Stimulated activated CD8-positive, alpha-beta memory T cell treated with anti-CD3 and anti-CD28 coated beads, Interleukin-15, amount 100 ng/mL, for 4 hours (primary cell): Measurements from ENCODE around the gene GMDS.

ENCODE experiments used
- DNase-seq, 2 donors: peaks; one replicate each; pipeline ENCODE4 v3.0.0-alpha.2; 2020; ENCODE audit warnings: low read depth in 2 of 2

Gene GMDS

DNA sequence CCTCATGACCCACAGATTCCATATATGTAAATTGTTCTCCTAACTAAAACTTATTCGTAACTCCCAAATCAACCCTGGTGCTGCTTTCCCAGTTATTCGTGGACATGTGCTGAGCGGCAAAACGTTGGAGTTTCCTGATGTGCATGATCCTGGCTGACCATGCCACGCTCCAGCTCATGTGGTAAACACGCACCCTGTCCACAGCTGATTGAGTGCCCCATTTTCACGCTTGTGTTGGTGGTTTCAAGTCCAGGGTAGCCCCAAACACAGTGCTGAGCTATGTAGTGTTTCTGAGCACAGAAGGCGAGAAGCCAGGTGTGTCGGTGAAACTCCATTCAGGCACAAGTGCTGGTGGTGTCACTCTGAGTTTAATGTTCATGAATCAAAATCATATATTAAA, 654.8 kb downstream of the GMDS start:
- DNase-seq, result no peak

DNA sequence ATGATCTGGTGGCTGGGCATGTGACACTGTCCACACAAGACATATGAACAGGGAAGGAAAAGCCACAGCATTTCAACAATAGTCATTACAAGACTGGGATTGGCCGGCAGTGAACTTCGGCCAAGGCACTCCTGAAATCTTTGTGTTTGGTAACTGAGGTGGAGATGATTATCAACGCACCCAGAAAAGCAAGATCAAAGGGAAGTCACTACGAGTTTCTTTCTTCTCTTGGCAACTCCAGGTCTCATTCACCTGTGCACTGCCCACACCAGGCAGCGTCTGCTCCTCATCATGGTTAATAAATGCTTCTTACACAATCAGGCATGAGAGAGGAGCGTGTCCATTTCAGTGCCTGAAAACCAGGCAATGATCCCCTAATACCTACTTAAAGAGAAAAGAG, 656.2 kb downstream of the GMDS start:
- no peak for DNase-seq

DNA sequence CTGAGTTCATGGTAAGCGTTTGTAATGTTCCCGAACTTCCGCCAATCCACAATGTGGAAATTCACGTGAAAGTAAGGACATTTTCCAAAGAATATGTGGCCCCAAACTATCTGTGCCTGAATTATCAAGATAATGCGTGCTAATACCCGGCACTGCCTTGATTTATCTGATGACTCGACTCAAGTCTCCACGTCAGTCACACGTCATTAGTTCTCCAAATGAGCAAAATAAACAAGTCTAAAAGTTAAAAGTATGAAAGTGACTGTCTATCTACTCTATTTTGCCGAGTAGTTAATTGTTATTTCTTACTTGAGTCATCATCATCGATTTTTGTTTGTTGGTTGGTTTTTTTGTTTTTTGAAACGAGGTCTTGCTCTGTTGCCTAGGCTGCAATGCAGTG, 657.4 kb downstream of the GMDS start:
- no peak for DNase-seq

DNA sequence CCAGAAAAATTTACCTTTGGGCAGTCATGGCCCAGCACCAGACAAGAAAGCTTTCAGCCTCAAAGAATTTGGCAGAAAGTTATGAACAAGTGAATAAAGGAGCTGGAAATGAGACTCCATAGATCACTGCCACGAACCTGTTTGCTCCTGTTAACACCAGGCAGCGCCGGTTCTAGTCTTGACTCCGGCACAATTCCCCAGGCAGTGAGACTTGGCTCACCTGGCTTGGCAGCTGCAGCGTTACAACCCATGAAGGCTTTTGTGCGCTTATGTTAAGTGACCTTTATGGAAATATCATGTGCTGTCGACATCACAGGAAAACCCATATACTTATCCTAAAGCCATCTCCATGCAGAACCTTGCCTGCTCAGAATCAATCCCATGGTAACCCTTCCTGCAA, 657.9 kb downstream of the GMDS start:
- DNase-seq, result no peak

DNA sequence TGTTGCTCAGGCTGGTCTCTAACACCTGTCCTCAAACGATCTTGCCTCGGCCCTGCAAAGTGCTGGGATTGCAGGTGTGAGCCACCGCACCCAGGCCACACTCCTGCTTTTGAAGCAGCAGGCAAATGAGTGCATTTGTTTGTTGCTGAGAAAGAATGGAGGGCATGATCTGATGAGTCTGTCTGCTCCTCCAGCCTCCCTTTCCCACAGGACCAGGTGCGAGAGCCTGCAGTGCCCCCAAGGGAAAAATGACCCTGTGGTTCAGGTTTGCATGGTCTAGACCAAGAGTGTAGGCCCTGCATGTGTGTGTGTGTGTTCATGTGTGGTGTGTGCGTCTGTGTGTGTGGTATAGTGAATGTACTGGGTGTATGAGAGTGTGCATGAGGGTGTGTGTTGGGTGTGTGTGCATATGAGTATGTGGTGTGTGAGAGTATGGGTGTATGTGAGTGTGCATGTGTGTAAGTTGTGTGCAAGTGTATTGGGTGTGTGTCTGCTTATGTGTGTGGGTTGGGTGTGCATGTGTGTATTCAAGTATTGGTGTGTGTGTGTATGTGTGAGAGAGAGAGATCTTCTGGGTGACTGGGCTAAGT, 658.4 kb downstream of the GMDS start:
- DNase-seq, result no peak

DNA sequence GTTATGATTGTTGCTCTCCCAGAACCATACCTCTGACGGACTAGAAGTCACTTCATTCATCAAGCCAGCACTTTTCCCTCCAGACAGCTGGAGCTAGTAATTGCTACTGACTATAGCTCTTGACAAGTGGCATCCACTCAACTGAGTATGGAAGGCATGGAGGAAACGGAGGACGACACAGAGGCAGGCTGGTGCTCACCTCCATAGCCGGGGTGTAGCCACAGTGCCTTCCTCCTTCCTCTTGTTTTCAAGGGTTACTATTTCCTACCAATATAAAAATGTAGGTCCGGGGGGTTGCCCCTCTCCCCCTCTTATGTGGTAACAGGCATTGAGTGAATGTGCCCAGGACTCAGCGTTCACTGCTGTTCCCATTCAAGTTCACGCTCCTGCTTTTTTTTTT, 659.1 kb downstream of the GMDS start:
- no peak for DNase-seq

DNA sequence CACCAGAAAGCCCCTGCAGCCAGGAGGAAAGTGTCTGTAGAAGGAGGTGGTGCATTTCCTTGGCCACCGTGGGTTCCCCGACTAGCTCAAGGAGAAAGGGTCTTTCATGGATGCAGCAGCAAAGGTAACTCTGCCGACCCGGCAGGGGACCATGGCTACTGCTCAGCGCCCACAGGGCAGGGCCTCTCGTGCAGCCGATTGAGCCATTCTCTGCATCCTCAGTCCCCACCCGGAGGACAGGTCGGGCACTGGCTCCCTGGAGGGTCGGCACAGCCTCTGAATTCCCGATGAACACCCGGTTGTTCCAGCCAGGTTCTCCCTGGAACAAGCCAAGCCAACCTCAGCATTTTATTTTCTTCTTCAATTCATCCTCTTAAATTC, 659.7 kb downstream of the GMDS start:
- no peak for DNase-seq

DNA sequence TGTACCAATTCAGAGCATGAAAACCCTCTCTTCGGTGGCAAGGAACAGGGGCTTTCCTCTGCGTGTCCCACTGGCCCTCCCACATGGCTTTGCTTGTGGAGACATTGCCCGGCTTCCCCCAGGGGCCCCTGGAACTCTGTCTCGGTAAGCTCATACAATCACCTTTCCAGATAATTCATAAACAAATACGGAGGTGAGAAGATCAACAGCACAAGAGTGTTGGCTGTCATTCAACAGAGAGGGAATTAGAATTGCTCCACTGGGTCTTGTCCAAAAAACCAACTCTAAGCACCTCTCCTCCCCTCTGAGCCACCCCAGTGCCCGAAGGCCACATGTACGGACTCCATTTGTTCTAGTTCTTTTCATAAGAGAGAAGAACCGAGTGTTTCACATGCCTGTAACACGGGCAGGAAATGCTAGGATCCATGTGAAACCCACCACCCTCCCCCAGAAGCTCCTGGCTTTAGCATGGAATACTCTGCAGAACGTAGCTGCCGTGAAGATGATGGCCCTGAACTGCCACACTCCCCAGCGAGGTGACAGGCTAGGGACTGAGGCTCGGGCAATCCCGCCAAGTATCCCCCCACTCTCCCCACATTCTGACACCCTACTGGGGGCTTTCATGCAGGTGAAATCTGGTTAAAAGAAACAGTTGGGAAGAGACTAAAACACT, 660.3 kb downstream of the GMDS start:
- DNase-seq, result no peak

DNA sequence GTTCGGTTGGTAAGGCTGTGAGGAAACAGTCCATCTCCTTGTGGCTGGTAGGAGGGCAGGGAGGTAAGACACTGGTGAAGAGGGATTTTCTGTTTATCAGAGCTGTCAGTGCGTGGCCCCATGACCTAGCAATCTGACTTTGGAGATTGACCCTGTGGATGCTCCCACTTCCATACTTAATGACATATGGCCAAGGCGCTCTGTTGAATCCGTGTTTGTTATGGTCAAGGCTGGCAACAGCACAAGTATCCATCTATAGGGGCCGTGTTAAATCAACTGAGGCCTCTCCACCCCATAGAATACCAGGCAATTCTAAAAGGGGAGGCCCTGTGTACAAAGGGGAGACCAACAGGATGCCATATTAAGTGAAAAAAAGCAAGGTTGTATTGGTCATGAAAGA, 661.3 kb downstream of the GMDS start:
- no peak for DNase-seq

DNA sequence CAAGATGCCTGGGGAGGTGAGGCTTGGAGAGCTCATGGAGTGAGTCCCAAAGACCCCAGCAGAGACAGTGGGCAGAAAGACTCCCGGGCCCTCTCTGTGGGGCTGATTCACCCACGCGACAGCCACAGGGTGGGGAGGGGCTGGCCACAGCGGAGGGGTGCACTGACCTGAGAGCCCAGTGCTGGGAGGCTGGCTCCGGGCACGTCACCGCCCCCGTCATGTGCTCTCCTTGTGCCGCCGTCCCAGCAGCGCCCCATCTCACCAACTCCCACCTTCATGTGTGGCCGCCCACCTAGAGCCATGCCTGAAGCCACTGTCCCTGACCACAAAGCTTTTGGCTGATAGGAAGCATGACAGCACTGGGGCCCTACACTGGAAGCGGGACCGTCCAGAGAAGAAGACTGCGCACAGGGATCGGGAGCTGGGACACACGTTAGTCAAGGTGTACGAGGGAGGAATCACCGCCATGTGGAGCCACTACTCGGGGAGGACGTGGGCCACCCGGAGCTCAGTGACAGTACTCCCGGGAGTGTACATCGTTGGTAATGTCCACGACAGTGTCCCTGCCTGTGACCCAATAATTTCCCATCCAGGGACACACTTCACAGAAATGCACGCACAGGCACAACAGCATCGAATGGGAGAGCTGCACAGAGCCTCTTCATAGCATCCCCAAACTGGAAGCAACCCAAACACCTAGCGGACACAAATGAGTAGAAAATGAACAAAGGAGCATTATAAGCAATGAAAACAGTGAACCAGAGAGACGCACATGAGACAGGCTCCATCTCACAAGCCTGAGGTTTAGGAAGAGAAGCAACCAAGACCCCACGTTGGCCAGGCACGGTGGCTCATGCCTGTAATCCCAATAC, 664.0 kb downstream of the GMDS start:
- no peak for DNase-seq

DNA sequence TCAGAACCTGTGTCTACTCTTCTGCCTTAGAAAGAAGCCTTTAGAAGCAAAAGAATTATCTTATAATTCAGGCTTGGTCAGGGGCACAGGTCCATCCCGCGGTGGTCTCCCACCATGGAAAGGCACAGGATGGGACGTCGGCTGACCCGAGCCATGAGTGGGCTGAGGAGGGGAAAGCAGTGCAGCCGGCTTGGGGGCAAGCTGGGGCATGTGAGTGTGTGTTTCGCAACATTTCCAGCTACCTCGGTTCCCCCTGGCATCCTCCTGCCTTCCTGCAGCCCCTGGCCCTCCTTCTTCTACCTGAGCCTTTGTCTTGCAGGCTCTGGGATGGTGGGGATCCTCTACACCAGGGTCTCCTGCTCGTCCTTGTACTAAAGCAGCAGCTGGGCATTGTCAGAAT, 664.8 kb downstream of the GMDS start:
- no peak for DNase-seq

DNA sequence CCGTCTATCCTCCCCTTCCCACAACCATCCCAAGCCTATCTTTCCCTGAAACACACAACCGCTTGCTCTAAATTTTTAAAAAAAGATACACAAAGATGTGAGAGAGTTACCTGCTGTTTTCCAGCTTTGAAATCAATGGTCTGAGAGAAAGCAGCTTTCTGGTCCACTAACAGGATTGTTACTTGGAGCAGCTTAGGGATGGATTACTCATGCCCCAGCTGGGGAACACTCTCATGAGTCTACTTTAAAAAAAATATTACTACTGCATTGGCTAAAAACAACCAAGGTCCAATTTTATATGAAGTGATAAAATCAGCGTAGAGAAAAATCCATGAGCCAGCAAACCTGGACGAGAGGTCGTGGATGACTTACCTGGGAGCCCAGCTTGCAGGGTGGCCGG, 665.3 kb downstream of the GMDS start:
- no peak for DNase-seq

DNA sequence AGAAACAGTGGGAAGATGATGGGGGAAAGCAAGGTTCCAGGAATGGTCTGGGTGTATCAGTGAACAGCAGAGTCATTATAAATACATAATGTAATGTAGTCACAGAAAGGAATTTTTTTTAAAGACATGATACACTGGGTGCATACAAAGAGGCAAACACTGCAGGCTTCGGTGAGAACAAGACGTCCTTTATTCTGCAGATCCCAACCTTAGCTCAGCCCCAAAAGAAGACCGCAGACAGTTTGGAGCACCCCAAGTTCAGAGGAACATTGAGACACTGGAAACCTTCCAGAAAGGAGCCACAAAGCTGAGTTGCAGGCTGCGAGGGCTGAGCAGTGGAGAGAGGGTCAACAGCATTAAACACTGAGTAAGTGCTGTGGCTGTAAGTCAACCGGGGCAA, 666.3 kb downstream of the GMDS start:
- DNase-seq, result no peak

DNA sequence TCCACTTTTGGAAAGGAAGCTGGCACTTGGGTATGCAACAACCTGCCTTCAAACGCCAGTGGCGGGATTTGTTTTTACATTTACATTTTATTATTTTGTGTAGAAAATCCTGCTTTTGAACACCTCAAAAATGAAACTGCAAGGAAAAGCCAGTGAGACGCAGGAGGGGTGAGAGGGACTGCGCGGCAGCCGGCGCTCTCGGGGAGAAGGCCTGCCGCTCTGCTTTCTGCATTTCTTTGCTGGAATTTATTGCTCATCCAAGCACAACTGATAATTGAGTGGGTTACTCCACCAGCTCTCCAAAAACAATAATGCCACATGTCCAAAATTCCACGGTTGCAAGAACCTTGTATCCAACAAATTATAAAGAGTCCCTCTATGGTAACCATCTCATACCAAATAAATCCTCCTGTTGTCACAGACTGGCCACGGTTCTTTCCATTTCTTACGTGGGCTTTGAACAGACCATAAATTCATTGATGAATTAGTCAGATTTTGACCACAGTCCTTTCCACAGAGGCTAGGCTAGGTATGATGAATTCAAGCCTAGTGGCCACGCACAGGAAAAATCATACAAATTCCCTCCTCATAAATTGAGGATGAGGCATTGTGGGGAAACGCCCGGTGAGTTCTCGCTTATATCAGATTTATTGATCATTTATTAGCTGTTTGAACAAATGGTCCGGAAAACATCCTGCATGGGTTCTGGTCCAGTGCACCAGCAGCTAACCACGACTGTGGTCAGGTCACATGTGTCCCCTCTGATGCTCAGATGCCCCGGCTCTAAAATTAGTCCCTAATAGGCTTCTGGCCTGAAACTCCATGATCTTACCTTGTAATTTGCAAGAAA, 667.3 kb downstream of the GMDS start:
- no peak for DNase-seq

DNA sequence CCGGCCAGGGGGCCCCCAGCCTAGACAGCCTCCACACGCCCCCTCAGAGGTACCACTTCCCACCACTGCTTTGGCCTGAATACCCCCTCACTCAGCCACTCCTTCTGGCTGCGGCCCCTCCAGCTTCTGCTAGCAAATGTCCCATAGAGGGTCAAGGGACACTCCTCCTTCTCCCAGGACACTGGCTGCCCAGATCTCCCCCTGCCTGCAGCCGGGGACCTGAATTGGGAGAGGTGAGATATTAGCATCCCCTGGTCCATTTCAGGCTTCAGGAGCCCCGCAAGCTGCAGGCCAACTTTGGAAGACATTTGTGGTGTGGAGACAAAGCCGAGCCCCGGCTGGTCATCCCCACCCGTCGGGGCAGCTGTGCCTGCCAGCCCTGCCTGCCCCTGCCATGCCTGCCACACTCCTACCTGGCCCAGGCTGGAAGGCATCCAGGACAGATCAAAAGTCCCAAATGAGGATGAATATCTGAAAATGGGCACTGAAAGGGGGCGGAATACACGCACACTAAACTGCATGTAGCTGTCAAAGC, 668.2 kb downstream of the GMDS start:
- DNase-seq, result no peak

DNA sequence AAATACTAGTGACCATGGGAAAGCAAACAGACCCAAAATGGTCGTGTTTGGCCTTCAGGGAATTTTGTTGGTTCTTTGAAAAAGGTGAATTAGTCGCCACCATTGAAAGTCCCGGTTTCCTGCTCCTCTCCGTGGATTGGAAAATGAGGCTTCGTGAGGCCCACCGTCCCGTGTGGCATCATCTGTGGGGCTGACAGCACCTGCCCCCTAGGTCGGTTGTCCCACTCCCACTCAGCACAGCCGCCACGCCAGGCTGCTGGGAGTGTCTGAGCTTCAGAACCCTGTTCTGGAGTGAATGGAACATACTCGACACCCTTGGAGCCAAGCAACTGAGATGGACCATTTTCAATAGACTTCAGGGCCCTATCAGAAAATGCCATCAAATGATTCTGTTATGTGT, 668.7 kb downstream of the GMDS start:
- no peak for DNase-seq

DNA sequence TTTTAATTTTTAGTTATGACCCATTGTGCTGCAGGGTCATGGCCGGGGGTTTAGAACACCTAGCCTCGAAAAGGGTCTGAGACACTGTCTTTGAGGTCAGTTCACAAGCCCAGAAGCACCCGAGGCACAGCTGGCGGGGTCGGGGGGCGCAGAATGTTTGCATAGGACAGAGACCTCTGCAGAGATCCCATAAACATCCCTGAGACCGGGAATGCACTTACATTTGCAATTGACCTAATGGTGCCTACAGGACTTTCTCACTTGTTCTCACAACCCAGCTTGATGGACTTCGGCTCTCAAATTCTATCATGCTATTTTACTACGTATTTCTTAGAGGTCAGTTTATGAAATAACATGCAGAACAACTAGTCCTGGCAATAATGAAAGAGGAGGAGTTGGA, 669.2 kb downstream of the GMDS start:
- no peak for DNase-seq

DNA sequence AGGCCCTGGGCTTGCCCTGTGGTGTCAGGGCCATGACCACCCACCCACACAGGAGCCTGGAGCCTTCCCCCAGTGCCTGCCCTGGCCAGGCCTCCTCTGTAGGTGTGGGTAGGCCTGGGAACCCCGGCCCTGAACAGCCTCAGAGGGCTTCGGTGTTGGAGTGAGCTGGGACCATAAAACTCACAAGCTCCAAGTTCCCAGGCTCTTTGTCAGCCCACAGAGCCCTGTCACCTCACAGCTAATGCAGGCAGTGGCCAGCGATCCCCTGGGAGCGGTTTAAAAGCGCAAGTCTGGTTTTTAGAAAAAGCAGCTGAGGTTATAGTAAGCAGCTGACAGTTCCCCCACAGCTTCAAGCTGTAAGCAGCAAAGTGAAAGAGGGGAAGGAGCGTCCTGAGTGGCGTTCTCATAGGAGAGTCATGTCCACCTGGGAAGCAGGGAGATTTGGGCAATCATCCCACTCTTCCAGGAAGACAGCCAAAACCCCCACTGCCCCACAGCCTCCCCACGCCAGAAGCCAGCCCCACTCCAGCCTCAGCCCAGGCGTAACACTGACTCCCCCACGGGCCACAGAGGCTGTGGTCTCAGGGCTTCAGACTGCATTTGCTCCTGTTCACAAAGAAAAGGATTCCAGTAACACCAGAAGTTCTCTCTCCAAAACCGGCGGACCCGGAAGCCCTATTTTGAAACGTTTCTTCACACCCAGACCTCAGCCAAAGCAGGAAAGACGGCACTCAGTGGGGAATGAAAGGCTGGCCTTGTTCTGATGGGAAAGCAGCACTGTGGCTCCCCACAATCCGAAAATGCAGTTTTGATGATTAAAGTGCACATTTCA, 670.0 kb downstream of the GMDS start:
- DNase-seq, result no peak

DNA sequence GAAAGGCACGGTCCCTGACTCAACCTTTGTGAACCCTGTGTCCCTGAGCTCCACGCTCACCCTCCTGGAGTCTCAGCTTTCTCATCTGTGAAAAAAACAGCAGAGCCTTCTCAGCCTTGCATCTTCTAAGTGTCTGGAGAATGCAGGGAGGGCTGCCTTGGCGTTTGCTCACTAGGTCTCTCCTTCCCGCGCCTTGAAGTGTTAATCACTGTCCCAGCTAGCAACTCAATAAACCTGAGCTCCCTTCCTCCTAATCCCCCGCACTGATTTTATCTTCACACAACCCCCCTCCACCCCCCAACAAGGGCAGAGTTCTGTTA, 670.6 kb downstream of the GMDS start:
- DNase-seq, result no peak

DNA sequence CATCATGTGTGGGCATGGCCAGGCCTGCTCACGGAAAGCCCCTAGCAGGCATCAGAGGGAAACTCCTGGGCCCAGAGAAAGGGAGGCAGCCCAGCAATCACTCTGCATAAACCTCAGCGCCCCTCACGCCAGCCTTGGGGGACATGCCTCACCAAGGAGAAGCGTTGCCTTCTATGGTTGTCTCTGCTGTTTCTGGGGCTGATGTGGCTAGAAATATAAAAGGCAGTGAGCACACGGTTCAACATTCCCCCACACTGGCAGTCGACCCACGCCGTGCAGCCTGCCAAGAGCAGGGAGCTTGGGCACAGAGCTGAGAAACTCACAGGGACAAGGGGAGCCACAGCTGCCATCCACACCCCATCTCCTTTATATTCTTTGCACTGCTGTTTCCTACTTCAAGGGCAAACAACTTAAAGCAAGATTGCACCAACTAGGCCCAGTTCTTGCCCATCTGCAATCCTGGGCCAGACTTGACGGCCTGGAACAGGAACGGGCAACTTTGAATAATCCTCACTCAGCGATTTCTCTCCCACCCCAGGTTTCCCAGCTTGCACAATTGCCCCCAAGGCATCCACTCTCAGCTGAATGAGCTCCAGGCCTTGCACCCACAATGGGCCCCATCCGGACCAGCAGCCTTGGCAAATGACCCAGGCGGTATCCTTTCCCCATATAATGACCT, 671.2 kb downstream of the GMDS start:
- no peak for DNase-seq
